Hematopoietic multipotent progenitor cell treated with erythropoietin and hydrocortisone succinate and interleukin-3 and kit ligand, for 4 days (in vitro differentiated cells): ENCODE results near the gene SLC41A1.

Experiments used
- DNase-seq: peaks from one replicate; pipeline ENCODE4 v3.0.0-alpha.2; 2015

Gene SLC41A1

DNA sequence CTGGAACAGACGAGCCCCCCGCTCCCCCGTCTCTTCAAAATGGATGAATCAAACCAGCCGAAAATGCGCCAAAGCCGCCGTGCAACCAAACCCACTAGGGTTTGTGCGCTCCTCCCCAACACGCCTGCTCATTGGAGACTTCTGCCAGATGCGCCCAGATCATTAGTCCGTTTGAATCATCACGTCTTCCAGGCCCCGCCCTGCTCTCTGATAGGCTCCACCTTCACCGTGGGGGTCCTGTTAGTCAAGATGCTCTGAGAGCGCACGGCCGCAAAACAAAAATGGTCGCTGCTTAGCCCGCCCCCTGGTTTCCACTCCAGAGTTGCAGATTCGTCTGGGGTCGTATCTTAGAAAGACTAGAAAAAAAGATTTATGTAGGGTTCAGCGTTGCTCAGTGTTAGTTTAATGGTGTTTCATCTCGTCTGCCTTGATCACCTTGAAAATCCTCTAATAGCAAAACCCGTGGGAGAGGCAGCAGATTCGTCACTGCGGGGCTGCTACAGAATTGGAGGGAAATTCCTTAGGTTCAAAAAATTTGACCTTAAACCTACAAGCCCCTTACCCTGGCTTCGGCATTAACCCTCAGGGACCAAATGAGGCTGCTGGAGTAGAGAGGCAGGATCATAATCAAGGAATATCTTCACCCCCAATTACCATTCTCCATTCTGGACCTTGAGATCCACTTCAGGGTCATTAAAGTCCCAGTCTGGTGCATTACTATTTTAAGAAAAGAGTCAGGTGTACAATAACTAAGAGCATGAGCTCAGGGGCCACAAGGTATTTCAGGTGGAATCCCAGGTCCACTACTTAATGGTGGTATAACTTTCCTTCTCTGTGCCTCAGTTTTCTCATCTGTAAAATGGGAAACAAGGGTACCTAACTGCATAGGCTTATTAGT is 62.6 kb downstream of the SLC41A1 start, which contains the start of gene NUCKS1:
Gene NUCKS1, minus strand, starts transcription at position 45 of the 898 bp plus-strand sequence. CDS start 209 bp downstream, outside the sequence.
- peak; percentile 100 for DNase-seq

DNA sequence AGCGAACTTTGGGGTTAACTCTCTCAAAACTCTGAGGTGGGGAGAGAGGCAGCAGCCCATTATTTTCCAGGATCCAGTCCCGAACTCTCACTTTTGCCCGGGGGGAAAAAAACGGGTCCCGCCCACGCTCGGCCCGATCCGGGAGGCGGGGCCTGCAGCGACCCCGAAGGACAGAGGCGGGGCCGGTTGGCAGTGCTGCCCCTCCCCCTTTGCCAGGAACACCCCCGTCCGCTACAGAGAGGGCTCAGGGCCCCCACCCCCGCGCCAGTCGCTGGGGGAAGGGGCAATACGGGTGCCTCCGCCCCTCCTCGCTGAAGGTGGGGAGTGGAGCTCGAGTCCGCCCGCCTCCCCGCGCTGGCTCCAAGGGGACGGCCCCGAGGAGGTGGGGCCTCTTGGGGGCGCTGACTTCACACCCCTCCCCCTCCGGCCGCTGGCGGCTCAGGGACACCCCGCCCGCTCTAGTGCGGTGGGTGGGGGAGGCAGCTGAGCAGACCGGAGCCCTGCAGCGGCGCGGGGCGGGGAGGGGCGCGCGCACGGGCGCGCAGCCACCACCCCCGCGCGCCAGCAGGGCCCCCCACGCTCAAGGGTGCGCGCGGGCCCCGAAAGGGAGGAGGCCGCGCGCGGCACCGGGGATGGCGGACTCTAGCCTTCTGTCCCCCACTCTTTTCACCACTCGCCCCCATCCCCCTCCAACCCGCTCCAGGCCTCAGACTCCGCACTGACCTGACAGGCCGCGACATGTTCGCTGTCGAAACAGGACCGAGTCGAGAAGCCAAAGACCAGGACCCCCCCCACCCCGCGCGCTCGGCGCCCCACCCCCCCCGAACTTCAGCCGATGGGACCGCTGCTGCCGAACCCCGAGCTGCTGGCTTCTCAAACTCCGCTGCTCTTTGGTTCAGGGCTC is 63.5 kb downstream of the SLC41A1 start:
- peak; percentile 98 for DNase-seq

DNA sequence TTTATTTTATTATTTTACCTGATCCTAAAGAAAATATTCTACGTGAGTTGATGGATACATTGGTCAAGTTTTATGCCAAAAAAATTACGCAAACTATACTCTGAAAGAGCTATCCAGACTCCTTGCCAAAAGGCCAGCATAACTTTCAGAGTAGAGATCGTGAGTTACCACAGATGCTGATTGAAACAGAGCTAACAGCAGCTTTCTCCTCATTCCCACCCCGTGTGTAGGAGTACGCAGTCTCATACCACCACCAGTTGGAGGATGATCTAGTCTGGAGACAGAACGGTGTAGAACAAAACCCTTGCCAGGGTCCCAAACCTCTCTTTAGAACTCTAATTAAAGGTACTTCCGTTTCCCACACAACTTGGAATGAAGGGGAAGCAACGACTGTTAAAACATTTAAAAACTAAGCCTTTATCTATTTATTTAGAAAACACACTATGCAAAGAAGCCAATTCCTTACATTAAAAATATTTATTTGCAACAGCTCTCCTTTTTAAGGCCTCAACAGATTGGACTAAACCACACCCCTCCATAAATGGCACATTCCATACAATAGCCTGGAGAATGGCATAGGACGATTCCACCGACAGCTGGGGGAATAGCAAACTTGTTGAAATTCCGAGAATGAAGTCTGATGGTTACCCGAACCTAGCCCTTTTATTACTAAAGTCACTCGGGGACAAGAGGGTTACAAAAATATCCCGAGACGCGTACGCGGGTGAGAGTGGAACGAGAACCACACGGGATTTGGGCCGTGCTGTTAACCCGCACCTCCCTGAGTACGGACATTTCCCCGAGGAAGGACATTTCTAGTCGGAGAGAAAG is 64.4 kb downstream of the SLC41A1 start:
- peak; percentile 63 for DNase-seq

DNA sequence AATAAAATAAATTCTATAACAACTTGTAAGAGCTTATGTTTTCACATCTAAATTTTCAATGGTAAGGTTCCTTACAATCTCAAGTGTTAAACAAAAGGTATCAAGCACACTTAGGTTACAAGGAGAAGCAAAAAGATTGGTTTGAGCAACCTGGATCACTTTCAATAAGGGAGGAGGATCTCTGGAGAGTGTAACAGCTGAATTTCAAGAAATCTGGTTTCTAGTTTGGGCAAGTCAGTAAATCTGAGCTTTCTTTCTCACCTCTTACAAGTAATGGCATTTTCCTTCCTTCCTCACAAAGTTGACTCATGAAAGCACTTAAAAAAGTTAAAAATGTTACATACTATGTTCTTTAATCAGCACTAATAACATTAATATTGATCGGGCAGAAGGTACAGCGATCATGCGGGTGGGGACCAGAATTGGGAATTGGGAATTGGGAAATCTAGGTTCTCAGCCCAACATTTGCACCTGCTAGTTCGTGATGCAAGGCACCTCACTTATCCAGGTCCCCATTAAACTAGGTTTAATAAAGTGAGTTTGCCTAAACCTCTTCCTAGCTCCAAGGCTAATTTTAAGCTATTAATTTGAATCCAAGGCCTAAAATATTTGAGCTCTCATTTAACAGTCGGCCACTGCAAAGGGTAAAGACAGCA is 66.1 kb downstream of the SLC41A1 start:
- no peak for DNase-seq

DNA sequence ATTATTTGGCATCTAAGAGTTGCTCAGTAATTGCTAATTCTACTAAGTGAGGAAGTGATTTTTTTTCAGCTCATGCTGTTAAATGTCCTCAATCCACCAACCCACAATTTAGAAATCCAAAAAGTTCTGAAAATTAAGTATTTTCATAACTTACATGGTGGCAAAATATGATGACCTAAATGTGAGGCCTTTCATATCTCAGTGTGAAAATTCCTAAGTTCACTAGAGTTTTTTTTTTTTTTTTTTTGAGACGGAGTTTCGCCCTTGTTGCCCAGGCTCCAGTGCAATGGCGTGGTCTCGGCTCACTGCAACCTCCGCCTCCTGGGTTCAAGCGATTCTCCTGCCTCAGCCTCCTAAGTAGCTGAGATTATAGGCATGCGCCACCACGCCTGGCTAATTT is 68.6 kb downstream of the SLC41A1 start:
- DNase-seq = no peak

DNA sequence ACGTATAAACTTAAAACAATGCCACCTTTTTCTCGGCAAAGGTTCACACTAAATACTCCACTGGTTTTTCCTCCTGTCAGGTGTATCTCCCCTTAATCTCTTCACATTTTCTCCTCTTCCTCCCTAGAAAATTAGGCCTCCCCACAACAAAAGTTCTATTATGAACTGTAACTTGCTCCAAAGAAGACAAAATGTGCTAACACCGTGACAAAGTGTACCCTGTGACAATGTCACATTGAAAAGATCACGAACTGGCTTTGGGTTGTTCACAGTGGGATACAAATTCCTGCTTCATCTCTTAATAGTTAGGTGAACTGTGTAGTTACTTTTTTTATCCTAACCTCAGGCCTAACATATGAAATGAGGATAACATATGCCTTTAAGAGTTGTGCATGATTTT is 69.0 kb downstream of the SLC41A1 start:
- no peak for DNase-seq

DNA sequence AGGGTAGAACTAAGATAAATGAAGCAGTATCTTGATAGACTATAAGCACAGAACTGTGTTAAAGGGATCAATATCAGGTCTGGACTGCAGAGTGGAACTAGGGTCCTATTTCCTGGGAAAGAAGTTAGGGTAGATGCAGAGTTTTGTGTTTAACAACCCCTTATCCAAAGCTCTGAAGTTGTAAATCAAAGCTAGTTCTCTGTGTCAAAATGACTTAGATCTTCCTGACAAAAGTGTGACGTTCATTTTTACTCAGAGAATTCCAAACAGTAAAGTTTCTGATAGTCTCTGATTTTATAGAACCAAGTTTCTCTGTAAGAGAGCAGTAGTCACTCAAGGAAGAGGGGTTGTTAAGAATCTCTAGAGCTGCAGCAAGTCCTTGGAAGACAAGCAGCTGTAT is 71.3 kb downstream of the SLC41A1 start:
- no peak for DNase-seq

DNA sequence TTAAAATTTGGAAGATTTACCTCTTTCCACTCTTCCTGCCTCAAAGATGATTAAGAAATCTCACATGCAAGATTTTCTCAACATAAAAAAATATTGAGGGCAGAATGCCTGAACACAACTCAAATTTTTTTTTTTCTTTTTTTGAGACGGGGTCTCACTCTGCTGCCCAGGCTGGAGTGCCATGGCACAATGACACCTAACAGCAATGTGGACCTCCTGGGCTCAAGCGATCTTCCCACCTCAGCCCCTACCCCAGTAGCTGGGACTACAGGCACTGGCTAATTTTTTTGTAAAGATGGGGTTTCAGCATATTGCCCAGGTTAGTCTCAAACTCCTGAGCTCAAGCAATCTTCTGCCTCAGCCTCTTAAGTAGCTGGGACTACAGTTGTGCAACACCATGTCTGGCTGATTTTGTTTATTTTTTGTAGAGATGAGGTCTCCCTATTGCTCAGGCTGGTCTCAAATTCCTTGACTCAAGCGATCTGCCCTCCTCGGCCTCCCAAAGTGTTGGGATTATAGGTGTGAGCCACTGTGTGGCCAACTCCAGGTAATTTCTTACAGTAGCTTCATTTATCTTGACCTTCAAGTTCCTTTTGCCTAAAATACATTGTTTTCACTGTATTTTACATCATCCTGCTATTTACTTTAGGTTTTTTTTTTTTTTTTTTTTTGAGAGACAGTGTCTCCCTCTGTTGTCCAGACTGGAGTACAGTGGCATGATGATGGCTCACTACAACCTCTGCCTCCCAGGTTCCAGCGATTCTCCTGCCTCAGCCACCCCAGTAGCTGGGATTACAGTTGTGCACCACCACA is 73.4 kb downstream of the SLC41A1 start:
- no peak for DNase-seq
